Loucy (cell line): ENCODE data around the gene TNRC6C.

Source experiments
- H2AFZ ChIP-seq: fragments of 200-600 bp; sonication (generic); 2 replicates; pipeline ENCODE4 v1.6.0; 2016; ENCODE audit warnings: antibody characterized with exemption, mild to moderate bottlenecking, low read length, moderate library complexity
- H3F3A ChIP-seq: fragments of 200-600 bp; 2 replicates; pipeline ENCODE4 v1.6.0; 2016; ENCODE audit warnings: antibody characterized with exemption, low read depth, mild to moderate bottlenecking
- H3K27me3 ChIP-seq: fragments of 200-600 bp; sonication (generic); 2 replicates; pipeline ENCODE4 v1.6.1; 2014; ENCODE audit warnings: low read length, mild to moderate bottlenecking; ENCODE audit not compliant: insufficient read depth, poor library complexity, severe bottlenecking
- H3K36me3 ChIP-seq: fragments of 200-600 bp; sonication (generic); 2 replicates; pipeline ENCODE4 v1.6.1; 2016; ENCODE audit warnings: low read length; ENCODE audit not compliant: insufficient read depth
- H3K4me1 ChIP-seq: fragments of 200-600 bp; sonication (generic); 2 replicates; pipeline ENCODE4 v1.5.1; 2014; ENCODE audit warnings: low read length, mild to moderate bottlenecking; ENCODE audit not compliant: insufficient read depth, poor library complexity, severe bottlenecking
- H3K4me2 ChIP-seq: fragments of 200-600 bp; sonication (generic); 2 replicates; pipeline ENCODE4 v1.6.0; 2014; ENCODE audit warnings: antibody characterized with exemption, low read length, low read depth, mild to moderate bottlenecking; ENCODE audit not compliant: poor library complexity, severe bottlenecking
- H3K4me3 ChIP-seq: fragments of 200-600 bp; sonication (generic); 2 replicates; pipeline ENCODE4 v1.5.1; 2014; ENCODE audit warnings: low read length, mild to moderate bottlenecking, mixed read lengths; ENCODE audit not compliant: poor library complexity, severe bottlenecking
- H3K79me2 ChIP-seq: fragments of 200-600 bp; sonication (generic); 2 replicates; pipeline ENCODE4 v1.6.1; 2014; ENCODE audit warnings: low read length; ENCODE audit not compliant: insufficient read depth
- H3K9ac ChIP-seq: fragments of 200-600 bp; sonication (generic); 2 replicates; pipeline ENCODE4 v1.6.0; 2014; ENCODE audit warnings: mild to moderate bottlenecking, low read depth, low read length, moderate library complexity; ENCODE audit not compliant: poor library complexity, severe bottlenecking
- H3K9me2 ChIP-seq: fragments of 200-600 bp; sonication (generic); replicated peaks from 2 replicates; pipeline ENCODE4 v1.6.1; 2016; ENCODE audit warnings: low read depth, low read length, mixed read lengths
- H3K9me3 ChIP-seq: fragments of 200-600 bp; sonication (generic); 2 replicates; pipeline ENCODE4 v1.6.1; 2014; ENCODE audit warnings: mild to moderate bottlenecking, antibody characterized with exemption, low read length, low read depth; ENCODE audit not compliant: insufficient read depth
- H4K20me1 ChIP-seq: fragments of 200-600 bp; sonication (generic); 2 replicates; pipeline ENCODE4 v1.6.0; 2014; ENCODE audit warnings: antibody characterized with exemption, low read length, mild to moderate bottlenecking; ENCODE audit not compliant: insufficient read depth, poor library complexity, severe bottlenecking
- EZH2phosphoT487 ChIP-seq: fragments of 200-600 bp; IDR thresholded peaks from 2 replicates; pipeline ENCODE4 v1.6.1; 2018; ENCODE audit warnings: antibody characterized with exemption, mild to moderate bottlenecking, moderate library complexity, borderline replicate concordance
- TF ChIP-seq, protein P1 (sequence below): fragments of 200-600 bp; sonication (generic); conservative IDR thresholded peaks from 2 replicates; pipeline ENCODE4 v1.5.1; 2014; ENCODE audit warnings: mild to moderate bottlenecking, antibody characterized with exemption, low read length

Gene TNRC6C

GRCh38 chr17:78124836-78125137 is 166.3 kb downstream of the TNRC6C start:
- Histone ChIP-seq H3F3A (peaks cover 7% of the 10 kb centered on the region; the same call in 1 of the 2 replicates), H2AFZ (no peak overlapping the region), H3K4me1 (peaks cover 63% of the 10 kb centered on the region), H3K9ac (no peak overlapping the region), H3K9me2 (no peaks in the 10 kb centered on the region), H3K4me3 (no peak overlapping the region), H4K20me1 (peaks cover 35% of the 10 kb centered on the region), H3K9me3 (no peaks in the 10 kb centered on the region), H3K36me3 (peaks cover 19% of the 10 kb centered on the region; the same call in 1 of the 2 replicates), H3K79me2 (peaks cover 94% of the 10 kb centered on the region), H3K27me3 (no peaks in the 10 kb centered on the region), H3K4me2 (peak overlapping the region; percentile 81)
- no peak for TF ChIP-seq EZH2phosphoT487
- TF ChIP-seq, protein P1, sequence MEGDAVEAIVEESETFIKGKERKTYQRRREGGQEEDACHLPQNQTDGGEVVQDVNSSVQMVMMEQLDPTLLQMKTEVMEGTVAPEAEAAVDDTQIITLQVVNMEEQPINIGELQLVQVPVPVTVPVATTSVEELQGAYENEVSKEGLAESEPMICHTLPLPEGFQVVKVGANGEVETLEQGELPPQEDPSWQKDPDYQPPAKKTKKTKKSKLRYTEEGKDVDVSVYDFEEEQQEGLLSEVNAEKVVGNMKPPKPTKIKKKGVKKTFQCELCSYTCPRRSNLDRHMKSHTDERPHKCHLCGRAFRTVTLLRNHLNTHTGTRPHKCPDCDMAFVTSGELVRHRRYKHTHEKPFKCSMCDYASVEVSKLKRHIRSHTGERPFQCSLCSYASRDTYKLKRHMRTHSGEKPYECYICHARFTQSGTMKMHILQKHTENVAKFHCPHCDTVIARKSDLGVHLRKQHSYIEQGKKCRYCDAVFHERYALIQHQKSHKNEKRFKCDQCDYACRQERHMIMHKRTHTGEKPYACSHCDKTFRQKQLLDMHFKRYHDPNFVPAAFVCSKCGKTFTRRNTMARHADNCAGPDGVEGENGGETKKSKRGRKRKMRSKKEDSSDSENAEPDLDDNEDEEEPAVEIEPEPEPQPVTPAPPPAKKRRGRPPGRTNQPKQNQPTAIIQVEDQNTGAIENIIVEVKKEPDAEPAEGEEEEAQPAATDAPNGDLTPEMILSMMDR = no peak

- peak overlapping the region; percentile 99 for H3K9ac ChIP-seq
- no peak overlapping the region for H3K4me3 ChIP-seq
These were observed 166.8 kb downstream of the TNRC6C start for GRCh38 chr17:78125138-78125913.

GRCh38 chr17:78125976-78126894 is 167.7 kb downstream of the TNRC6C start:
- H3F3A ChIP-seq = peaks cover 13% of the 10 kb centered on the region; the same call in 1 of the 2 replicates
- no peak for TF ChIP-seq EZH2phosphoT487
- TF ChIP-seq, protein P1 = no peak
- H3K4me3 ChIP-seq = peak overlapping the region; percentile 91
- peak overlapping the region; percentile 99 for H3K9ac ChIP-seq
- H3K27me3 ChIP-seq = peaks cover 5% of the 10 kb centered on the region
- H3K4me1 ChIP-seq = peaks cover 60% of the 10 kb centered on the region
- no peak overlapping the region for H2AFZ ChIP-seq
- peaks cover 93% of the 10 kb centered on the region for H3K79me2 ChIP-seq
- peaks cover 27% of the 10 kb centered on the region for H4K20me1 ChIP-seq
- no peaks in the 10 kb centered on the region for H3K9me2 ChIP-seq
- peak overlapping the region; percentile 81 for H3K4me2 ChIP-seq
- H3K9me3 ChIP-seq = no peaks in the 10 kb centered on the region
- peaks cover 19% of the 10 kb centered on the region; the same call in 1 of the 2 replicates for H3K36me3 ChIP-seq

More at GRCh38 chr17:78125138-78125913, 166.8 kb downstream of the TNRC6C start:
- TF ChIP-seq, protein P1 = no peak
- TF ChIP-seq EZH2phosphoT487 = no peak
- peaks cover 35% of the 10 kb centered on the region for H4K20me1 ChIP-seq
- H3K4me1 ChIP-seq = peaks cover 68% of the 10 kb centered on the region
- no peaks in the 10 kb centered on the region for H3K9me3 ChIP-seq
- H3K9me2 ChIP-seq = no peaks in the 10 kb centered on the region
- H3K4me2 ChIP-seq = peak overlapping the region; percentile 81
- no peak overlapping the region for H2AFZ ChIP-seq
- no peaks in the 10 kb centered on the region for H3K27me3 ChIP-seq
- peaks cover 19% of the 10 kb centered on the region; the same call in 1 of the 2 replicates for H3K36me3 ChIP-seq
- peaks cover 13% of the 10 kb centered on the region; the same call in 1 of the 2 replicates for H3F3A ChIP-seq
- peaks cover 96% of the 10 kb centered on the region for H3K79me2 ChIP-seq
